Measurements from ENCODE around the gene ZNF354B.

ZNF354B gene

DNA sequence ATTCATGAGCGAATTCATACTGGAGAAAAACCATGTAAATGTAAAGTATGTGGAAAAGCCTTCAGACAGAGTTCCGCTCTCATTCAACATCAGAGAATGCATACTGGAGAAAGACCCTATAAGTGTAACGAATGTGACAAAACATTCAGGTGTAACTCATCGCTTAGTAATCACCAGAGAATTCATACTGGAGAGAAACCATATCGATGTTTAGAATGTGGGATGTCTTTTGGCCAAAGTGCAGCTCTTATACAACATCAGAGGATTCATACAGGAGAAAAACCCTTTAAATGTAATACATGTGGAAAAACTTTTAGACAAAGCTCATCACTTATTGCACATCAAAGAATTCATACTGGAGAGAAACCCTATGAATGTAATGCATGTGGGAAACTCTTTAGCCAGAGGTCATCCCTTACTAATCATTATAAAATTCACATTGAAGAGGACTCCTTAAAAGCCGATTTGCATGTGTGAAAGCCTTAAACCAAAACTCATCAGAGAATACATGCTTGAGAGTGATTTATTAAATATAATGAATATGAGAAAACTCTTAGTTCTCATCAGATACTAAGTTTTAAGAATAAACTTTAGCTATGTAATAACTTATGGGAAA lies 24.2 kb downstream of the ZNF354B start:
- no peak for DNase-seq

DNA sequence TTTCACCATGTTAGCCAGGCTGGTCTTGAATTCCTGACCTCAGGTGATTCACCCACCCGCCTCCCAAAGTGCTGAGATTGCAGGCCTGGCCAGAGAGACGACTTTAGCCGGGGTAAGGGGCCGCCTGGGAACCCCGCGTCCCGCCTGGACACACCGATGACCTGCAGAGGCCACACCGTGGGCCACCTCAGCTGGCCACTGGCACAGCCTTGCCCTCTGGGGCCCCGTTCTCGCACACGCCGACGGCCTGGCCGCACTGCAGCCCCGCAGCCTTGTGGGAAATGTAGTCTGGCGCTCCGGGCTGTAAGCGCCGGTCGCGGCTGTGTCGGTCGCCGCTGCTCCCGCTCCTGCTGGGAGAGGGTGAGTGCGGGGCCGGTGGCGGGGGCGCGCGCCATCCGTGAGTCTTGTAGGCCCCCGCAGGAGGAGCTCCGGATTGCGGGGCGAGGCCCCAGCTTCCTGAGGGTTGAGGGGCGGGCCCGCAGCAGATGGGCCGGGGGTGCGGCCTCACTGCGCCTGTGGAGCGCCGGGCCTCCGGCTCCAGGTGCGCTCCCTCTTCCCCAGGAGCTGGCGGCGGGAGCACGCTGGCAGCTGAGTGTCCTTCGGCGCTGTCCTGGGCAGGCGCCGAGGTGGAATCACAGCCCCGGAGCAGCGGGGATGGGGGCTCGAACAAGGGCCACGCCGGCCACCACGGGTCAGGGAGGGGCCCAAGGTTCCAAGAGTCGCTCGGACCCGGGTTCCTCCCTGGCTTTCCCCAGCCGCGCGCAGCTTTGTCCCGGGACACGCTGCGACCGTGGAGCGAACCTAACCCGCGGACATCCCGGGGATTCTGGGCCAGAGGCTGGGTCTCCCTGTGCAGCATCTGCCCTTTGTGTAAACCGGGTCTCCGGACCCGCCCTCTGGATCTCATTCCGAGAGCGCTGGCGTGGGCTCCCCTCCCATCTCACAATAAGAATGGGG lies 36.1 kb downstream of the ZNF354B start, which contains the start of gene ZFP2:
Gene ZFP2 (plus strand): TSS at position 299 of the 957 bp plus-strand sequence. CDS start 35,401 bp downstream, outside the sequence.
- DNase-seq, result no peak

DNA sequence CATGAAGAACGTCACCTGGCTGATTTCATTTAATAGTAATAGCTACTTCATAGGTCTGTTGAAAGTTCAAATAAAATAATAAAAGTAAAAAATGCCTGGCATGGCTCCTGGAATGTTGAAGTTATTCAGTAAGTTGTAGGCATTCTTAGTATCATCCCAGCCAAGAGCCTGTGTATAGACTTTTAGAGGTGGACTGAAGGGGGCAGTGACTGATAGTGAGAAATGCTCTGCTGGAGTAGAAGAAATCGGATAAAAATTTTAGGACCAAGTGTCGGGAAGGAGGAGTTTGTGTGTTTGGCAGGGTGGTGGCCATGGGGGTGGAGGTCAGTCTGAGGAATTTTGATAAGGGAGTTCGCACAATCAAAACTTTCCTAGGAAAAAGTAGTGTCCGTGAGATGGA lies 39.5 kb downstream of the ZNF354B start:
- no peak for DNase-seq

DNA sequence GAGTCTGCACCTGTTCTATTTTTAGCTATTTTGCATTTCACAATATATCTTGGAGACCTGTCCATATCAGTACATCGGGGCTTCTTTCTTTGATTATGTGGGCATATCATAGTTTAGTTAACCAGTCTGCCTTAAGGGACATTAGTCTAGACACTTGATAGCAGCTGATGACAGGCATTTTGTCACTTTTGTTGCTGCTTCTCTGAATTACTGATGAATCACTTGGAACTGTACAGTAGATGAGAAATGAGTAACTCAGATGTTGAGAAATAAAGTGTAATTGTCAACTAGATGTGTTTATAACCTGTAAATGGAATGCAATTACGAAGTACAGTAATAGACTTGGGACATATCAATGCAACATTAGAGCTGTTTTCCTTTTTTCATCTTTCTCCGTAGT lies 43.1 kb downstream of the ZNF354B start:
- DNase-seq, result no peak

DNA sequence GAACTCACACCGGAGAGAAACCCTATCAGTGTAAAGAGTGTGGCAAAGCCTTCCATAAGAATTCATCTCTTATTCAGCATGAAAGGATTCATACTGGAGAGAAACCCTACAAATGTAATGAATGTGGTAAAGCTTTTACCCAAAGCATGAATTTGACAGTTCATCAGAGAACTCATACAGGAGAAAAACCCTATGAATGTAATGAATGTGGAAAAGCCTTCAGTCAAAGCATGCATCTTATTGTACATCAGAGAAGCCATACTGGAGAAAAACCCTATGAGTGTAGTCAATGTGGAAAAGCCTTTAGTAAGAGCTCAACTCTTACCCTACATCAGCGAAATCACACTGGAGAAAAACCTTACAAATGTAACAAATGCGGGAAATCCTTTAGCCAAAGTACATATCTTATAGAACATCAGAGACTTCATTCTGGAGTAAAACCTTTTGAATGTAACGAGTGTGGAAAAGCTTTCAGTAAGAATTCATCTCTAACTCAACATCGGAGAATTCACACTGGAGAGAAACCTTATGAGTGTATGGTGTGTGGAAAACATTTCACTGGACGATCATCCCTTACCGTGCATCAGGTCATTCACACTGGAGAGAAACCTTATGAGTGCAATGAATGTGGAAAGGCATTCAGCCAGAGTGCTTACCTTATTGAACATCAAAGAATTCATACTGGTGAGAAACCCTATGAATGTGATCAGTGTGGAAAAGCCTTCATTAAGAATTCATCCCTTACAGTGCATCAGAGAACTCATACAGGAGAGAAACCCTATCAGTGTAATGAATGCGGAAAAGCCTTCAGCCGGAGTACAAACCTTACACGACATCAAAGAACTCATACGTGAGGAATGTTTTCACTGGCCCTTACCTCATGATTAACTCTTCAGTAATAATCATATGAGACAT lies 72.3 kb downstream of the ZNF354B start:
- DNase-seq, result no peak
